Measurements from ENCODE around the gene SPG11. TPM values are rescaled to one million over a fixed set of nuclear protein-coding genes. Genes with fewer than 3 reads are reported as not detected.
"Not testable (repeated sequence)": the region's sequence is repeated elsewhere in the genome, so short reads cannot be mapped to it uniquely, and the experiment has no call there.

SPG11 gene
- total RNA-seq, 1 donor from 2014 or later = 30.2 TPM

DNA sequence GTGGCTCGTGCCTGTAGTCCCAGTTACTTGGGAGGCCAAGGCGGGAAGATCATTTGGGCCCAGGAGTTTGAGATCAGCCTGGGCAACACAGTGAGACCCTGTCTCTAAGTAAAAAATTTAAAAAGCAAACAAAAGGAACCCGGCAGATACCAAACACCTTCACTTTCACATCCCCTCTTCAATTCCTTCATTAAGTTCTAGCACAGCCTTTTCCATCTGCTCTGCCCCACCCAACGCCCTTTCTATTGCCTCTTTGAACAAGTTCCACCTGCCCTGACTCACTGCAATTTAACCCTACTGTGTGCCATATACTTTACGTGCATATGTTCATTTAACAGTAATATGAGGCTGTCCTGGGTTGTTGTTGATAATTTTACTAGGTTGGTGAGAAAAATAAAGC, 12.4 kb upstream of the SPG11 start:
- no peak for DNase-seq (ENCODE audit: low read depth in 2 of 2)

DNA sequence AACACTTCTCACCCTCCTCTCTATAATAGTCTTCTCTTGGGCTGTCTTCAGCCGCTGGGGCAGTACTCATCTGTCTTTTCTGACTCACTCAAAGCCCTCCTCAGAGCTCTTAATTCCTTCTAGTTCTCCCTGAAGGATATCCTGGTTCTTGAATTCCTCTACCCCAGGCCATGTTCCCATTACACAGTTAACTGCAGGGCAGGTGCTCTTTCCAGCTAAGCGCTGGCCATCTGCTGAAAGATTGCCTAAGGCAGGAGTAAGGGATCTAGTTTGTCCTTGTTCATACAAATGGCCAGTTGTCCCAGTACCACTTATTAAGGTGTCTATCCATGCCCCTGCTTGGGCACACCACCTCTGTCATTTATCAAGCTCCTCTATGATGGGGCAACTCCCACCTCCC, 10.2 kb upstream of the SPG11 start:
- no peak for DNase-seq (ENCODE audit: low read depth in 2 of 2)

DNA sequence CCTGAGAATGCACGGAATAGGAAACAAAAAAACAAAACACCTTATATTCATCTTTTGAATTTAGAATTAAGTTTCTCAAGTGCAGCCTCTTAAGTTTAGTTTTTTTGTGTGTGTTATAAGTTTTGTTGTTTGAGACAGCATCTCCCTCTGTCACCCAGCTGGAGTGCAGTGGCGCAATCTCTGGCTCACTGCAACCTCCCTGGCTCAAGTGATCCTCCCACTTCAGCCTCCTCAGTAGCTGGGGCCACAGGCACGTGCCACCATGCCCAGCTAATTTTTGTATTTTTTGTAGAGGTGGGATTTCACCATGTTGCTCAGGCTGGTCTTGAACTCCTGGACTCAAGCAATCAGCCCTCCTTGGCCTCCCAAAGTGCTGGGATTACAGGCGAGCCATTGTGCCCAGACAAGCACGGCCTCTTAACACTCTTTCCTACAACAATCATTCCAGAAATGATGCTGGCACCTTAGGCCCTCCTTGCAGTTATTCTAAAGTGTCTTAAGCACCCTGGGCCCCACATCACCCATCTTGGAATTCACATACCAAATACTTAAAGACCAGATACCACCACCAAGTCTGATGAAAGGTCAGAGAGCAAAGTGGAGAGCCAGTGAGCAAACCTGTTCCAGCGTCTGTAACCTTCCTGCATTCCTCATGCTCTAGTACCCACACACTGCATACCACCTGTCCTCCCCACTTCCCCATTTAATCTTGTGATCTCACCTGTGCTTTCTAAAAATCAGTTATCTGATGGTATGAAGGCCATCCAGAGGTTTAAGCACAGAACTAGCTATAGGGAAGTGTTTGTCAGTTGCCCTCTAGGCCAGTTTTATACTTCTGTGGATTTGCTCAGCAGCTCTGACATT, 6.9 kb upstream of the SPG11 start:
- DNase-seq (ENCODE audit: low read depth in 2 of 2) = no peak

DNA sequence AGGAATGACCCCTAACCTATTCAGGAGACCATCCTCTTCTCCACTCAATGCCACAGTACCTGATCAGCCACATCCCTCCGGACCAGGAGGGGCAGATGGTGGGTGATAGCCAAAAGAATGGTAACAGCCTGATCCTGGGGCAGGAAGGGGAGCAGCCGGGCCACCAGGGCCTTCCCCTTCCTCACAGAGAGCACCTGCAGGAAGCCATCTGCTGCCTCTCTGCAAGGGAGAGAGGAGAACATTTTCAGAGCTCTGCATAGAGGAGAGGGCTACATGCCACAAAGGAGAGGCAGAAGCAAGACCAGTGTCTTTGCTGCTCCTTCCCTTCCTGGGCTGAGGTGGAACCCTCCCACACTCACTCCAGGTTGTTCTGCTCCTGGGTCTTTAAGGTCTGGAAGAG, 5.5 kb upstream of the SPG11 start:
- DNase-seq (ENCODE audit: low read depth in 2 of 2) = no peak

DNA sequence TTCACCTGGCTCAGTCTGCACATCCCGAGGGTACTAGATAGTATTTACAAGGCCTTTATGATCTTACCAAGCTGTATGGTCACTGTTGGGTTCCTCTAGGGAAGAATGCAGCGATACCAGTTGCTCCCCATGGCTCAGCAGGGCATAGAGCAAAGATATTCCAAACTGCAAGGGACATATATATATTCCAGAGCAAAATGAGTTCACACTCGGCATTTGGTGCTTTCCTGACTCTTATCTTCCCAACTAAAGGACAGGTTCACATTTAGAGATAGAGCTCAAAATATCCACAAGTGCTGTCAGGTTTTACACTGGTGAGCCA, 3.5 kb upstream of the SPG11 start:
- DNase-seq (ENCODE audit: low read depth in 2 of 2) = no peak

DNA sequence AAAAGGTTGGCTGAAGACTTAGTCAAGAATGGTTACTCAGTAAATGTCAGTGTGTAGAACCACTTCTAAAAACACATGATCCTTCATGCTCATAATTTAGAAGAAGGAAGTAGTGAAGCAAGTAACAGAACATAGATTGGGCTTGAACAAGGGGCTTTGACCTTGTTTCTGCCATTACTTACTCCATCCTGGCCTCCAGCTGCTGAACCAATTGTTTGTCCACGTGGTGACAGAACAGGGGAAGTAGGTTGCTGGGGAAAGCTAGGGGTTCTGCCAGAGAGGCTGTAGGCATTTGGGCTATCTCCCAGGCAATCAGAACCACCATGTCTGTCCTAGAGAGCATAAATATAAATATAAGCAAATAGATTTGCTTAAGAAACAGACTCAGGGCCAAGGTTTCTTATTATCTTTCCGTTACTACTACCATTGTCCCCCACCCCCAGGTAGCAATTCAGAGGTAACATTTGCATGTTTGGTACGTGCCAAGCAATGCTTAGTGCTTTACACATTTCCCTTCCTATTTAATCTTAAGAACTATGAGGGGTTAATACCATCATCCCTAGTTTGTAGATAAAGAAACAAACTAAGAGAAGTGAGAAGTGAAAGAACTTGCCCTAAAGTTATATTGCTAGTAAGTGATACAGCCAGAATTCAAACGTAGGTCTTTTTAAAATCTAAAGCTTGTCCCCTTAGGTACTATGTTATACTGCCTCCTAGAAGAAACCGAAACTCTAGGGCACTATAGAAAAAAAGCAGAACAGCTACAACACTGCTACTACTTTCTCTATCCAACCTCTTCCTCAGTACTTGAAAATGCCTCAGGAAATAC, 3.0 kb upstream of the SPG11 start:
- DNase-seq (ENCODE audit: low read depth in 2 of 2) = no peak

DNA sequence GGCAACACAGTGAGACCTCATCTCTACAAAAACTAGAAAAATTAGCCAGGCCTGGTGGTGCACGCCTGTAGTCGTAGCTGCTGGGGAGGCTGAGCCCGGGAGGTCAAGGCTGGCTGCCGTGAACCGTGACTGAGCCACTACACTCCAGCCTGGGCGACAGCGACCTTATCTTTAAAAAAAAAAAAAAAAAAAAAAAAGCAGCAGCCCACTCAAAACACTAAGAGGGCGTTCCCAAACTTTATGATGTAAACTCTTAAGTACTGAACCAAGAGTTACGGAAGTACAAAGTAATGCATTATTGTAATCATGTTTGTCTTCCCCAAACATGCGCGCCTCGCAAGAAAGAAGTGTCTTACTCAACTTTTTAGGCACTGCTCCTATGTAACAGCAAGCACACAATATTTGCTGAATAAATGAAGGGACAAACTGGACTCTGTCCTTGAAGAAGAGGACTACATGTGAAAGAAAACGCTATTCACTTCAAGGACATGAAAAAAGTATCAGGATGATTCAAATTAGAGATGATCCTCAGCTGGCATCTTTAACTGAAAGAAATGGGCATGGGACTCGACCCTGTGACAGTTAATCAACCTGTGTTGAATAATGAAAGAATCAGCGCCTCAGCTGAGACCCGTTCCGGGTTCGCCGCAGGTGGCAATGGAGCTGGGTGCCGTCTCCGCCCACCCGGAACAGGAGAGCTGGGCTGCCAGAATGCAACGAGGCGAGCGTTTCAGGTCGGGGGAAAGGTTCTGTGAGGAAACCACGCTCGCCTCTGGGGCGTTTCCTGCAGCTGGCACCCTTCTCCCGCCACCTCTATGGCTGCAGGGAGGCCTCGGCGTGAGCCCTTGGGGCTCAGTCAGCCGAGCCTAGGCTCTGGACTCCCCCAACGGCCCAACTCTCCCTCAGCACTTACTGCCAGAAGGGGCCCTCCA, 718 bp downstream of the SPG11 start:
- DNase-seq (ENCODE audit: low read depth in 2 of 2) = peak; percentile 49 to 74

DNA sequence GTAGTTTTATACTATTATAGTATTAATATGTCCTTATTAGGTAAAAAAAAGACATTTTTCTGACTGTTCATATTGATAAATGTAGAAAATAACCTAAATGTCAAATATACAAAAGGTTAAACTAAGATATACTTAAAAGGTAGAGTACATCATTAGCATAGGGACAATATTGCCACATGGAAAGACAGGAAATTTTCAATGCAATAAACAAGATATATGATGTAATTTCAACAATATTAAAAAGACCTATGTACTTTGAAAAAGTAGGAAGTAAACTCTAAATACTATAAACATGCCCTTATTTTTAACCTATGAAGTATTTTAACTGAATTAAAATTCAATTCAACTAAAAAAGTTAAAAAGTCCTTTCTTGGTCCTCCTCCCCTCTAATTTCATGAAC, 1.9 kb downstream of the SPG11 start:
- DNase-seq (ENCODE audit: low read depth in 2 of 2) = no peak

DNA sequence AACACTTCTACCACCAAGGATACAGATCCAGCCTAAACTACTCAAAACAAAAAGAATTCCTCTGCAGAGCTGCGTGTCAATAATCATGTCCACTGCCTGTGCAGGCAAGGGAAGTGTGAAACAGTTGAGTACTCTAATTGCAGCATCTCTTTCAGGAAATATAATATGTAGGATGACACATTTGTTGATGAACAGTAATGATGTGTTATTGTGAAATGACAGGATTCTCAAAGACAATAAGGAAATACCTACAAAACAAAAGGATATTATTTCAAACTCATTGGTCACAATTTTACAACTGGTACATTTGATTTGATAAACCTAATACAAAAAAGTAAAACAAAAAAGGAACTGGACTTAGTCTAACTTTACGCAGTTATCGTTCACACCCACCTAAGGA, 4.4 kb downstream of the SPG11 start:
- DNase-seq (ENCODE audit: low read depth in 2 of 2) = peak in 1 of 2 donors; percentile 10

DNA sequence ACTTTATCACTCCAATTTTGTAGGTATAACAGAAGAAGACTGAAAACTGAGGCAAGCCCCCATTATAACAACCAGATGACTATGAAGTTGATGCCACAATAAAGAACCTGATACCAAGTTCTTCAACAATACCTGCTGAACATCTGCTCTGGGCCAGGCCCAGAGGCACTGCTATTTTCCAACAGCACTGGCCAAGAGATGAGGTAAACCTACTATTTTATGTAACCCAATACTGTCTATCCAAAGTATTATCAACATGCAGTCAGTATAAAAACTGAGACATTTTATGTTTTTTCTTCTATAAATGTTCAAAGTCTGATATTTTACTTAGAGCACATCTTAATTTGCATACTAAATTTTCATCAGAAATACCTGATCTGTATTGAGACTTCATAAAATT, 6.1 kb downstream of the SPG11 start:
- DNase-seq (ENCODE audit: low read depth in 2 of 2) = no peak

DNA sequence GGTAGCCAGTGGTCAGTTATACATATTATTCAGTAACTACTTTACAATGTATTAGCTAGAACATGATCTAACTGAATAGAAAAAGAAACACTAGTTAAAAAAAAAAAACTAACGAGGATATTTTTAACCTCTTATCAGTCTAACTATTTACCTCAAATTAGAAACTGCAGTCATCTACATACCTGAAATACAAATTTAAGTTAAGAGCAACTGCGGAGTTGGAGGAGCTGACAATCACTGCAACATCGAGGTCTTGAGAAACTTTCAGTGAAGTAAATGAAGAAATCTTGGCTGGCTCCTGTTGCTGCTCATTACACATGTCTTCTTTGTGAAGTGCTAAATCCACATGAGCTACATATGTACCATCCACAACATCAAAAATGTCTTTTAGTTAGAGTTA, 6.5 kb downstream of the SPG11 start:
- no peak for DNase-seq (ENCODE audit: low read depth in 2 of 2)

DNA sequence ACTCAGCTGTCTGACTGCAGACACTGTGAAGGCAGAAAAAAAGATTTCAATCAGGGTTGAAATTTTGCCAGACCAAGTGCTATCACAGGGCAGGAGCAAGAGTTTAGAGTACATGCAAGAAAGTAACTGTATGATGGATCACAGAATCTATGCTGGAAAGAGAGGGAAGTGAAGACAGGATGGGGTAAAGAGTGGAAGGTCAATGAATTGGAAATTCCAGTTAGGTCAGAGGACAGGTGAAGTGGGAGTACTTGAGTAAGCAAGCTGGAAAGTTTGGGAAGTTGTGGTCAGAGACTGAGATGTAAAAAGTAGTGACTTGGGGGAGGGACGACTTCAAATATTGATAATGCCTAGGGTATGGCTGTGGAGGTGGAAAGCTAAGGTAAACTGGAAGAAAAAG, 7.2 kb downstream of the SPG11 start:
- no peak for DNase-seq (ENCODE audit: low read depth in 2 of 2)

DNA sequence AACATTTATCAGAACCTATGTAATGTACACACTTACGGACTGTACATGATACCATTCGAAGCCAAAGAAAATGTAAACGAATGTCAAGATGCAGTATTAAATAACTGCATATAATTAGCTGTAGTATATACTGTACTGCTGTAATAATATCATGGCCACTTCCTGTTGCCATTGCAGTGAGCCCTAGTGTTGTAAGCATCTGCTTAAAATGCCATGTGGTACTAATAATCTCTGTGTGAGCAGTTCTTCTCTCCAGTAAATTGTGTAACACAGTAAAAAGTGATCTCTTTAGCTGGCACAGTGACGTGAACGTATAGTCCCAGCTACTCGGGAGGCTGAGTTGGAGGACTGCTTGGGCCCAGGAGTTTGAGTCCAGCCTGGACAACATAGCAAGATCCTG, 8.6 kb downstream of the SPG11 start:
- no peak for DNase-seq (ENCODE audit: low read depth in 2 of 2)

DNA sequence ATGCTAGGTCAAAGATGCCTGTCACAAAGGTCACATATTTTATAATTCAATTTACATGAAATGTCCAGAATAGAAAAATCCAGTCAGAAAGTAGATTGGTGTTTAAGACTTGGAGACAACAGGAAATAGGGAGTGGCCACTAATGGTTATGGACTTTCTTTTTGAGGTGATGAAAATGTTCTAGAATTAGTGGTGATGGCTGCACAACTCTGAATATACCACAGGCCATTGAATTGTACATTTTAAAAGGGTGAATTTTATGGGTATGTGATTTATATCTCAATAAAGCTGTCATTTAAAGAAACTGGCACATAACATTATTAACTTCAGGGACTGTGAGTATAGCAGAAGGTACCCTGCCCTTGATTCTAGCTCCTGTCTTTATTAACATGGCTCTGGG, 15.8 kb downstream of the SPG11 start:
- DNase-seq (ENCODE audit: low read depth in 2 of 2) = no peak

DNA sequence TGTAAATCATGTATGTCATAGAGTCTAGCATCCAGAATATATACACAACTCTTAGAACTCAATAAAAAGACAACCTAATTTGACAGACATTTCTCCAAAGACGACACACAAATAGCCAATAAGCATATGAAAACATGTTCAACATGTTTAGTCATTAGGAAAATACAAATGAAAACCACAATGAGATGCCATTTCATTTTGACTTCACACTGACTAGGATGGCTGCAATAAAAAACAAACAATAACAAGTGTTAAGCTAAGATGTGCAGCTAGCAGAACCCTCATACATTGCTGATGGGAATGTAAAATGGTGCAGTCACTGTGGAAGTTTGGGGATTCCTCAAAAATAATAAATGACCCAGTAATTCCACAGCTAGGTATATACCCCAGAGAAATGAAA, 16.4 kb downstream of the SPG11 start:
- DNase-seq (ENCODE audit: low read depth in 2 of 2) = no peak

DNA sequence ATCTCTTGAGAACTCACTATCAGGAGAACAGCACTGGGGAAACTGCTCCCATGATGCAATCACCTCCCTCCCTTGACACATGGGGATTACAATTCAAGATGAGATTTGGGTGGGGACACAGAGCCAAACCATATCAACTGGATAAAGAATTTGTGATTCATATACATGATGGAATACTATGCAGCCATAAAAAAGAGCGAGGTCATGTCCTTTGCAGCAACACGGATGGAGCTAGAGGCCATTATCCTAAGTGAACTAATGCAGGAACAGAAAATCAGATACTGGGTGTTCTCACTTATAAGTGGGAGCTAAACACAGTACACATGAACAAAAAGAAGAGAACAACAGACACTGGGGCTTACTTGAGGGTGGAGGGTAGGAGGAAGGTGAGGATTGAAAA, 17.0 kb downstream of the SPG11 start:
- DNase-seq (ENCODE audit: low read depth in 2 of 2) = no peak

DNA sequence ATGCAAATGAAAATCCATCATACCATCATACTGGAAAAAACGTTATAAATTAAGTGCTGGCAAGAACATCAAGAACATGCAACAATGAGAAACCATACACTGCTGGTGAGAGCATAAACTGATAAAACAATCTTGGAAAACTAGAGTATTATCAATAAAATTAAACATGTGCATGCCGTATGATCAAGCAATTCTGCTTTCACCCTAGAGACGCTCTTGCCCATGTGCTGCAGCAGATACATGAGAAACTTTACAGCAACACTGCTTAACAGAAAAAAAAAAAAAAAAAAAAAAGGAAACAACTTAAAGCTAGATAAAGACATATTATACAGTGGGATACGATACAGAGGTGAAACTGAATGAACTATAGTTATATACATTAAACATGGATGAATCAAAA, 21.8 kb downstream of the SPG11 start:
- no peak for DNase-seq (ENCODE audit: low read depth in 2 of 2)

DNA sequence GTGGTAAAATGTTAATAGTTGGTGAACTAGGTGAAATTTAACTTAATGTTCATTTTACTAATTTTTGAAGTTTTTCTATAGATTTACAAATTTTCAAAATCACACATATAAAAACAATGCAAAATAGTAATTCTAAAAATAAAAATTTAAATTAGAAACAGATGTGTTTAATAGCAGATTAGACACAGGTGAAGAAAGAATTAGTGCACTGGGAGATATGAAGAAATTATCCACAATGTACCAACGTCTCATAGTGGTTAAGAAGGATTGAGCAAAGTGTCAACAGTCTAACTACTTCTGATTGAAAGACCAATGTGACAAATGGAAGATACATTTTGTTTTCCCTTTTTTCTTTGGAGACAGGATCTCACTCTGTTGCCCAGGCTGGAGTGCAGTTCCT, 26.5 kb downstream of the SPG11 start:
- DNase-seq (ENCODE audit: low read depth in 2 of 2) = no peak

DNA sequence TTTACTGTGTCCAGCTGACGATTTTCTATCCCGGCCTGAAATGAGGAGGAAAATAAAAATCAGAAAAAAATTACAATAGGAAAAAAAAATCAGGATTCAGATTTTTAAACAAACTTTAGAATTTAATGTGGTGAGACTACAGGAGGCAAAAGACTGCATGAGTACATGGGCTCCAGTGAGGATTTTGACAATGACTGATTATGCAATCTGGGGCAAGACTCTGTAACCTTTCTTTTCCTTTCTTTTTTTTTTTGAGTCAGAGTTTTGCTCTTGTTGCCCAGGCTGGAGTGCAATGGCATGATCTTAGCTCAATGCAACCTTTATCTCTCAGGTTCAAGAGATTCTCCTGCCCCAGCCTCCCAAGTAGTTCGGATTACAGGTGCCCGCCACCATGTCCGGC, 29.9 kb downstream of the SPG11 start:
- peak in 1 of 2 donors; percentile 1 for DNase-seq (ENCODE audit: low read depth in 2 of 2)

DNA sequence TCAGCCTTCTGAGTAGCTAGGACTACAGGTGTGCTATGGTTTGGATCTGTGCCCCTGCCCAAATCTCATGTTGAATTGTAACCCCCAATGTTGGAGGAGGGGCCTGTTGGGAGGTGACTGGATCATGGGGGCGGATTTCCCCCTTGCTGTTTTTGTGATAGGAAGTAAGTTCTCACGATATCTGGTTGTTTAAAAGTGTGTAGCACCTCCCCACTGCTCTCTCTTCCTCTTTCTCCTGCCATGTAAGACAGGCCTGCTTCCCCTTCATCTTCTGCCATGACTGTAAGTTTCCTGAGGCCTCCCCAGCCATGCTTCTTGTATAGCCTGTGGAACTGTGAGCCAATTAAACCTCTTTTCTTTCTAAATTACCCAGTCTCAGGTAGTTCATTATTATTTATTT, 38.2 kb downstream of the SPG11 start:
- not testable (repeated sequence) for DNase-seq (ENCODE audit: low read depth in 2 of 2)

DNA sequence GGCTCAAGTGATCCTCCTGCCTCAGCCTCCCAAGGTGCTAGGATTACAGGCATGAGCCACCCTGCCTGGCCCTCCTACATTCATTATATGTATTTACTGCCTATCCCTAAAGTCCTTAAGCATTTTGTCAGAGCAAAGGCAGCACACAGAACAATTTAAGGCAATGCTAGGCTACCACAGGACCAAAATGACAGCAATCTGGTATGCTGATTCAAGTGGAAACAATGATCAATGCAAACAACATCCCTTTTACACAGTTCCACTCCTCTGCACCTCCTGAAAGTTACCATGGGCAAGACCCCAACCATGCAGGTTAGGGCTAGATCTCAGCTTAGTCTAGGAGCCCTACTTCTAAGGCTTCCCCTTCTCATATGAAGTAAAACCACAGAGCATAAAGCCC, 40.3 kb downstream of the SPG11 start:
- DNase-seq (ENCODE audit: low read depth in 2 of 2) = no peak

DNA sequence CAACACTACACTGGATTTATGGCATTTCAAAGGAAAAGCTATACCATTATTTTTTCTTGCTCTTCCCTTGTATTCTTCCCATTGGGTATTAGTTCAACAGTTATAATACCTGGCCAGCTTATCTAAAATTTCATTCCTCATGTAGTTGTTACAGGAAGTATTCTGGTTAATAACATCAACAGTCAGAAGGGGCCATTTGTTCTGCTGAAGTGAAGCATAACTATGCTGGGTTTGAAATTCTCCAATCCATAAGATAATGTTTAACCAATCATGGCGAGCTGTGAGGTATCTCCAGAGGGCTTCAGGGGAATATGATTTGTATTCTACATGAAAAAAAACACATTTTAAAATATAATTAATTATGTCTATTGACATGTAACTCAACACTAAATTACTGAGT, 43.4 kb downstream of the SPG11 start:
- DNase-seq (ENCODE audit: low read depth in 2 of 2) = no peak
